Hepatocyte (in vitro differentiated cells): ENCODE data around the gene CYSTM1. TPM values are rescaled to one million over a fixed set of nuclear protein-coding genes. Genes with fewer than 3 reads are reported as not detected.

Experiments used
- DNase-seq: peaks from one replicate; pipeline ENCODE4 v3.0.0-alpha.2; 2016; ENCODE audit warnings: low spot score
- H2AFZ ChIP-seq: fragments of 200-600 bp; sonication (generic); 2 replicates; pipeline ENCODE4 v1.6.0; 2016; ENCODE audit warnings: antibody characterized with exemption, mild to moderate bottlenecking
- H3K27ac ChIP-seq: fragments of 200-600 bp; sonication (generic); 2 replicates; pipeline ENCODE4 v1.5.1; 2016; ENCODE audit warnings: mild to moderate bottlenecking
- H3K27me3 ChIP-seq: fragments of 200-600 bp; sonication (generic); 2 replicates; pipeline ENCODE4 v1.6.1; 2016
- H3K36me3 ChIP-seq: fragments of 200-600 bp; sonication (generic); replicated peaks from 2 replicates; pipeline ENCODE4 v1.5.1; 2016; ENCODE audit warnings: low read depth; ENCODE audit not compliant: insufficient read depth
- H3K4me1 ChIP-seq: fragments of 200-600 bp; sonication (generic); 2 replicates; pipeline ENCODE4 v1.5.1; 2016; ENCODE audit warnings: mild to moderate bottlenecking, moderate library complexity; ENCODE audit not compliant: insufficient read depth
- H3K4me2 ChIP-seq: fragments of 200-600 bp; sonication (generic); 2 replicates; pipeline ENCODE4 v1.6.0; 2016
- H3K4me3 ChIP-seq: fragments of 200-600 bp; sonication (generic); 2 replicates; pipeline ENCODE4 v1.5.1; 2016; ENCODE audit warnings: mild to moderate bottlenecking
- H3K79me2 ChIP-seq: fragments of 200-600 bp; sonication (generic); 2 replicates; pipeline ENCODE4 v1.6.0; 2017; ENCODE audit warnings: mild to moderate bottlenecking
- H3K9me2 ChIP-seq: fragments of 200-600 bp; sonication (generic); replicated peaks from 2 replicates; pipeline ENCODE4 v1.6.0; 2017; ENCODE audit warnings: mild to moderate bottlenecking; ENCODE audit not compliant: insufficient read depth
- H3K9me3 ChIP-seq: fragments of 200-600 bp; sonication (generic); 2 replicates; pipeline ENCODE4 v1.5.1; 2016; ENCODE audit warnings: low read depth, mild to moderate bottlenecking
- H4K20me1 ChIP-seq: fragments of 200-600 bp; sonication (generic); 2 replicates; pipeline ENCODE4 v1.6.0; 2016; ENCODE audit warnings: mild to moderate bottlenecking; ENCODE audit not compliant: insufficient read depth, poor library complexity, severe bottlenecking
- CTCF ChIP-seq: fragments of 200-600 bp; sonication (generic); IDR thresholded peaks from 2 replicates; pipeline ENCODE4 v1.5.1; 2016; ENCODE audit warnings: antibody characterized with exemption, mild to moderate bottlenecking; ENCODE audit not compliant: poor library complexity
- EZH2 ChIP-seq: fragments of 200-600 bp; sonication (generic); IDR thresholded peaks from 2 replicates; pipeline ENCODE4 v1.6.1; 2016; ENCODE audit warnings: antibody characterized with exemption, mild to moderate bottlenecking, borderline replicate concordance
- EZH2phosphoT487 ChIP-seq: fragments of 200-600 bp; sonication (generic); IDR thresholded peaks from one replicate; pipeline ENCODE4 v1.6.1; 2018; ENCODE audit warnings: antibody characterized with exemption, mild to moderate bottlenecking, low read depth, moderate library complexity; ENCODE audit not compliant: unreplicated experiment, severe bottlenecking
- WGBS: methylation state at CpG from one replicate; pipeline ENCODE4 v1.1.6; 2016; ENCODE audit warnings: low lambda C conversion rate; ENCODE audit errors: missing lambda C conversion rate; 5-methylcytosine and 5-hydroxymethylcytosine counted together
- polyA plus RNA-seq: library from polyadenylated mRNA; unstranded; fragments of >200 nt; fragmentation: Nextera tagmentation; extraction: Ambion mirVana; gene quantifications from 2 replicates; pipeline ENCODE4 v1.2.1, GENCODE V29; 2016
- total RNA-seq: library from RNA; depleted of rRNA; stranded (reverse); fragments of >200 nt; gene quantifications from 2 replicates; pipeline ENCODE4 v1.2.3, GENCODE V29; 2014

CYSTM1 gene
- total and polyA plus RNA-seq, 2 experiments from 2014 or later = 111 to 262 TPM

GRCh38 chr5:140246378-140247122 is 71.6 kb downstream of the CYSTM1 start:
- H2AFZ ChIP-seq = no peak overlapping the region

GRCh38 chr5:140248414-140248813 is 73.4 kb downstream of the CYSTM1 start:
- Histone ChIP-seq H3K79me2 (peaks cover 45% of the 10 kb centered on the region), H2AFZ (no peak overlapping the region), H3K9me2 (no peaks in the 10 kb centered on the region), H3K9me3 (no peaks in the 10 kb centered on the region), H4K20me1 (peaks cover 22% of the 10 kb centered on the region), H3K27ac (no peak overlapping the region), H3K36me3 (no peaks in the 10 kb centered on the region), H3K4me2 (no peak overlapping the region), H3K27me3 (no peaks in the 10 kb centered on the region), H3K4me1 (peaks cover 4% of the 10 kb centered on the region), H3K4me3 (no peak overlapping the region)
- DNase-seq = no peak
- TF ChIP-seq EZH2 (no peak), EZH2phosphoT487 (no peak), CTCF (no peak)
- WGBS = 96% methylated on average over 3 of the region's 3 CpGs

More at GRCh38 chr5:140246378-140247122, 71.6 kb downstream of the CYSTM1 start:
- TF ChIP-seq EZH2 = no peak
- TF ChIP-seq EZH2phosphoT487 = no peak
- TF ChIP-seq CTCF = no peak
- H3K4me2 ChIP-seq = no peak overlapping the region
- peak overlapping the region; percentile 70 for H3K27ac ChIP-seq
- H3K9me2 ChIP-seq = no peaks in the 10 kb centered on the region
- H3K27me3 ChIP-seq = no peaks in the 10 kb centered on the region
- peaks cover 12% of the 10 kb centered on the region for H3K4me1 ChIP-seq
- H3K9me3 ChIP-seq = no peaks in the 10 kb centered on the region
- peaks cover 33% of the 10 kb centered on the region for H3K79me2 ChIP-seq
- peak; percentile 69 for DNase-seq
- H3K36me3 ChIP-seq = no peaks in the 10 kb centered on the region
- peaks cover 13% of the 10 kb centered on the region for H4K20me1 ChIP-seq
- WGBS = 58% methylated on average over 8 of the region's 8 CpGs
- no peak overlapping the region for H3K4me3 ChIP-seq

GRCh38 chr5:140249536-140249935 is 74.5 kb downstream of the CYSTM1 start:
- Histone ChIP-seq H3K36me3 (no peaks in the 10 kb centered on the region), H3K4me3 (no peak overlapping the region), H3K9me2 (no peaks in the 10 kb centered on the region), H3K27ac (no peak overlapping the region), H3K27me3 (no peaks in the 10 kb centered on the region), H3K9me3 (no peaks in the 10 kb centered on the region), H2AFZ (no peak overlapping the region), H3K4me1 (peaks cover 11% of the 10 kb centered on the region), H3K4me2 (no peak overlapping the region), H4K20me1 (peaks cover 22% of the 10 kb centered on the region), H3K79me2 (peaks cover 43% of the 10 kb centered on the region)
- TF ChIP-seq EZH2 (no peak), EZH2phosphoT487 (no peak), CTCF (no peak)
- WGBS = 91% methylated on average over 5 of the region's 5 CpGs
- no peak for DNase-seq
